ENCODE measurements around the gene HERC2. TPM values are rescaled to one million over a fixed set of nuclear protein-coding genes. Genes with fewer than 3 reads are reported as not detected.

Gene HERC2
- total and polyA plus RNA-seq, 4 donors = 14.6 to 45.4 (median 26.6) TPM

GRCh38 chr15:28097656-28098359 is 224.2 kb downstream of the HERC2 start (continued):
- TF ChIP-seq HNF4A (conservative IDR thresholded peaks at IDR 0.05) = no peak

DNA sequence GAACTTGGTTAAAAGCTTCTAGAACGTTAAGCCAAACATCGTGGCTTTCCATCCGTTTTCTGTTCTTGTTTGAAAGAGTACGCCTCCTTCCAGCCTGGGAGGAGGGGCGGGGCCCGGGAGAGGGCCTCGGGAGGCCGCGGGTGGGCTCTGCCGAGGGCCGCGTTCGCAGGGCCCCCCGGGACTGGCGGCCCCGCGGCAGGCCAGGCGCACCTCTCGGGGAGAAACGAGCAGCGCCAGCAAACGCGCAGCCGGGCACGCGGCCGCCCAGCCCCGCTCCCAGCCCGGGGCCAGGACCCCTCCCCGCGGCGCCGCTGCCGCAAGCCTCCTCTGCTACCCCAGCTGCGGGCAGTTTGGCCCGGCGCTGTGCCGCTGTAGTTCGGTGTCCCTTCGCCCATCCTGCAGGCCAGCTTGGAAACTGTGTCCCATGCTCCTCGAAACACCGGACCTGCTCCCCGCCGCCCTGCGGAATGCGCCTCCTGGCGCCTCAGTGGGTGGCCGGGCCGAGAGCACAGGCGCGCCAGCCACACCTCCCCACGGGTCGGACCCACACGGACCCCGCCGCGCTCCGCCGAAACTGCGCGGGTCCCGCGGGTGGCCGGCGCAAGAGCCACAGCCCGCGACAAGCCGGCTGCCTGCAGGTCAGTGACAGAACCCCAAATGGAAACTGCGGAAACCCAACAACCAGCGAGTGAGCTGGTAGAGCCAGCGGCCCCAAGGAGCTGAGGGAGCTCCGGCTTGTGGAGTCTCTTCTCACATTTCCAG is 225.1 kb downstream of the HERC2 start:
- TF ChIP-seq, protein P1, sequence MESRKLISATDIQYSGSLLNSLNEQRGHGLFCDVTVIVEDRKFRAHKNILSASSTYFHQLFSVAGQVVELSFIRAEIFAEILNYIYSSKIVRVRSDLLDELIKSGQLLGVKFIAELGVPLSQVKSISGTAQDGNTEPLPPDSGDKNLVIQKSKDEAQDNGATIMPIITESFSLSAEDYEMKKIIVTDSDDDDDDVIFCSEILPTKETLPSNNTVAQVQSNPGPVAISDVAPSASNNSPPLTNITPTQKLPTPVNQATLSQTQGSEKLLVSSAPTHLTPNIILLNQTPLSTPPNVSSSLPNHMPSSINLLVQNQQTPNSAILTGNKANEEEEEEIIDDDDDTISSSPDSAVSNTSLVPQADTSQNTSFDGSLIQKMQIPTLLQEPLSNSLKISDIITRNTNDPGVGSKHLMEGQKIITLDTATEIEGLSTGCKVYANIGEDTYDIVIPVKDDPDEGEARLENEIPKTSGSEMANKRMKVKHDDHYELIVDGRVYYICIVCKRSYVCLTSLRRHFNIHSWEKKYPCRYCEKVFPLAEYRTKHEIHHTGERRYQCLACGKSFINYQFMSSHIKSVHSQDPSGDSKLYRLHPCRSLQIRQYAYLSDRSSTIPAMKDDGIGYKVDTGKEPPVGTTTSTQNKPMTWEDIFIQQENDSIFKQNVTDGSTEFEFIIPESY (IDR thresholded peaks at IDR 0.05) = no peak
- TF ChIP-seq CTCF (IDR thresholded peaks at IDR 0.05; ENCODE audit: low read depth, low read length, missing input control) (no peak), JUND (IDR thresholded peaks at IDR 0.05) (no peak), HNF4G (IDR thresholded peaks at IDR 0.05) (no peak), ATF3 (IDR thresholded peaks at IDR 0.05) (no peak)
- H3K4me3 ChIP-seq (ENCODE audit: low read depth in 1 of 3, low read length in 3 of 3) = peak overlapping the region; percentile 18 to 41 (median 40)
- no peaks in the 10 kb centered on the region for H3K36me3 ChIP-seq (ENCODE audit: control insufficient read depth in 4 of 4, insufficient read depth in 3 of 4, low read depth in 1 of 4, low read length in 3 of 4)
- WGBS = 3% methylated on average over 72 of the region's 72 CpGs
- H3K27ac ChIP-seq (ENCODE audit: low read depth in 1 of 2, low read length in 2 of 2) = peak overlapping the region; percentile 31 to 41
- H3K9me3 ChIP-seq (ENCODE audit: control insufficient read depth in 4 of 4, low read length in 3 of 4) = no peaks in the 10 kb centered on the region
- peak; percentile 33 for DNase-seq (ENCODE audit: low spot score)
- no peak overlapping the region for H3K9ac ChIP-seq (ENCODE audit: low read depth in 1 of 2, low read length in 2 of 2)
- H3K4me1 ChIP-seq (ENCODE audit: control insufficient read depth in 4 of 4, insufficient read depth in 4 of 4, low read length in 3 of 4) = peaks cover 17 to 32% (median 25%) of the 10 kb centered on the region in 4 donors
- peaks cover 0 to 7% (median 2%) of the 10 kb centered on the region in 4 donors for H3K27me3 ChIP-seq (ENCODE audit: control insufficient read depth in 4 of 4, insufficient read depth in 4 of 4, low read length in 3 of 4)

DNA sequence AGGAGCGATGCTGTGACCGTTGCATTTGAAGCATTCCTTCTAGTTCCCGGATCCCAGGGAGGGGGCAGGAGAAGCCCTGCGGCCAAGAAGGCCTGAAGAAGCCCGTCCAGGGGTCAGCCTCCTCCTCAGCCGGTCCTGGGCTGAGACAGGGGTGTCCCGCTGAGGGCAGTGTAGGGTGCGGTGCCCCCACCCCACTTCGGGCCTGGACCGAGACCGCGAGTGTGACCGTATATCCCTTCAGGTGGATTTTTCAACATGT is 225.6 kb downstream of the HERC2 start:
- DNase-seq (ENCODE audit: low spot score) = no peak
- Histone ChIP-seq H3K4me1 (ENCODE audit: control insufficient read depth in 4 of 4, insufficient read depth in 4 of 4, low read length in 3 of 4) (peaks cover 17 to 32% (median 25%) of the 10 kb centered on the region in 4 donors), H3K27ac (ENCODE audit: low read depth in 1 of 2, low read length in 2 of 2) (peak overlapping the region; percentile 31 to 41), H3K36me3 (ENCODE audit: control insufficient read depth in 4 of 4, insufficient read depth in 3 of 4, low read depth in 1 of 4, low read length in 3 of 4) (no peaks in the 10 kb centered on the region), H3K27me3 (ENCODE audit: control insufficient read depth in 4 of 4, insufficient read depth in 4 of 4, low read length in 3 of 4) (peaks cover 0 to 7% (median 2%) of the 10 kb centered on the region in 4 donors), H3K4me3 (ENCODE audit: low read depth in 1 of 3, low read length in 3 of 3) (peak overlapping the region; percentile 18 to 41 (median 40)), H3K9ac (ENCODE audit: low read depth in 1 of 2, low read length in 2 of 2) (no peak overlapping the region), H3K9me3 (ENCODE audit: control insufficient read depth in 4 of 4, low read length in 3 of 4) (peaks cover under 1 to 5% (median 2%) of the 10 kb centered on the region in 4 donors)
- no peak for TF ChIP-seq GABPA (IDR thresholded peaks at IDR 0.05 in 1 of 2, conservative IDR thresholded peaks at IDR 0.05 in 1 of 2)
- TF ChIP-seq FOXA1 (IDR thresholded peaks at IDR 0.05) = no peak
- no peak for TF ChIP-seq JUND (IDR thresholded peaks at IDR 0.05)
- TF ChIP-seq RXRA (IDR thresholded peaks at IDR 0.05) = no peak
- 3% methylated on average over 13 of the region's 13 CpGs for WGBS
